GM23248 (cell line): Measurements from ENCODE around the gene ENTREP3. TPM values are rescaled to one million over a fixed set of nuclear protein-coding genes. Genes with fewer than 3 reads are reported as not detected.
A peak's percentile ranks its signal among the peaks of the same experiment; 100 is the strongest.

Experiments
- DNase-seq: peaks from one replicate; pipeline ENCODE4 v3.0.0-alpha.2; 2015
- H2AFZ ChIP-seq: fragments of 200-600 bp; sonication (generic); 2 replicates; pipeline ENCODE4 v1.6.1; 2016; ENCODE audit warnings: antibody characterized with exemption
- H3F3A ChIP-seq: fragments of 200-600 bp; sonication (generic); 2 replicates; pipeline ENCODE4 v1.6.1; 2016; ENCODE audit warnings: mild to moderate bottlenecking, antibody characterized with exemption, mixed run types; ENCODE audit not compliant: insufficient read depth
- H3K27ac ChIP-seq: fragments of 200-600 bp; sonication (generic); 2 replicates; pipeline ENCODE4 v1.5.1; 2016; ENCODE audit warnings: mild to moderate bottlenecking
- H3K27me3 ChIP-seq: fragments of 200-600 bp; sonication (generic); replicated peaks from 2 replicates; pipeline ENCODE4 v1.6.1; 2016; ENCODE audit warnings: mild to moderate bottlenecking; ENCODE audit not compliant: insufficient read depth
- H3K36me3 ChIP-seq: fragments of 200-600 bp; sonication (generic); 2 replicates; pipeline ENCODE4 v1.6.1; 2016; ENCODE audit warnings: low read depth, mild to moderate bottlenecking
- H3K4me1 ChIP-seq: fragments of 200-600 bp; sonication (generic); 2 replicates; pipeline ENCODE4 v1.6.1; 2016; ENCODE audit warnings: mild to moderate bottlenecking; ENCODE audit not compliant: insufficient read depth
- H3K4me2 ChIP-seq: fragments of 200-600 bp; sonication (generic); one replicate; pipeline ENCODE4 v1.6.1; 2016; ENCODE audit warnings: mild to moderate bottlenecking; ENCODE audit not compliant: unreplicated experiment
- H3K4me3 ChIP-seq: fragments of 200-600 bp; sonication (generic); 2 replicates; pipeline ENCODE4 v1.5.1; 2016; ENCODE audit warnings: mild to moderate bottlenecking
- H3K79me2 ChIP-seq: fragments of 200-600 bp; sonication (generic); 2 replicates; pipeline ENCODE4 v1.6.1; 2016; ENCODE audit warnings: mild to moderate bottlenecking; ENCODE audit not compliant: insufficient read depth
- H3K9ac ChIP-seq: fragments of 200-600 bp; sonication (generic); 2 replicates; pipeline ENCODE4 v1.6.1; 2016; ENCODE audit warnings: mild to moderate bottlenecking
- H3K9me2 ChIP-seq: fragments of 200-600 bp; sonication (generic); 2 replicates; pipeline ENCODE4 v1.6.1; 2016; ENCODE audit warnings: mixed run types, mild to moderate bottlenecking, moderate library complexity; ENCODE audit not compliant: insufficient read depth
- H3K9me3 ChIP-seq: fragments of 200-600 bp; sonication (generic); one replicate; pipeline ENCODE4 v1.6.1; 2017; ENCODE audit warnings: low read depth
- H4K20me1 ChIP-seq: fragments of 200-600 bp; sonication (generic); 2 replicates; pipeline ENCODE4 v1.6.0; 2016; ENCODE audit not compliant: insufficient read depth
- EZH2 ChIP-seq: fragments of 200-600 bp; sonication (generic); IDR thresholded peaks from 2 replicates; pipeline ENCODE4 v1.6.1; 2018; ENCODE audit warnings: antibody characterized with exemption, mild to moderate bottlenecking; ENCODE audit not compliant: insufficient read depth, poor library complexity, severe bottlenecking
- EZH2phosphoT487 ChIP-seq: fragments of 200-600 bp; sonication (generic); IDR thresholded peaks from 2 replicates; pipeline ENCODE4 v1.6.1; 2018; ENCODE audit warnings: antibody characterized with exemption, moderate library complexity, mild to moderate bottlenecking, low read depth; ENCODE audit not compliant: insufficient read depth
- WGBS, 2 experiments: methylation state at CpG; one replicate each; pipeline ENCODE4 v1.1.6; 2015 to 2017; ENCODE audit warnings: low lambda C conversion rate in 2 of 2, low coverage in 1 of 2; ENCODE audit errors: missing lambda C conversion rate in 2 of 2; 5-methylcytosine and 5-hydroxymethylcytosine counted together
- in situ Hi-C: fragments of 300-500 bp; cut with MboI; formaldehyde crosslinking; loops from 2 replicates; pipeline ENCODE4 v1.15.0; 2020
- polyA plus RNA-seq: library from polyadenylated mRNA; unstranded; fragments of >200 nt; fragmentation: Nextera tagmentation; extraction: Ambion mirVana; gene quantifications from 2 replicates; pipeline ENCODE4 v1.2.1, GENCODE V29; 2016
- total RNA-seq: library from RNA; depleted of rRNA; stranded (reverse); fragments of >200 nt; shearing (Covaris generic); gene quantifications from 2 replicates; pipeline ENCODE4 v1.2.3, GENCODE V29; 2014

Gene ENTREP3
- total and polyA plus RNA-seq, 2 experiments from 2014 or later = 8.0 TPM

DNA sequence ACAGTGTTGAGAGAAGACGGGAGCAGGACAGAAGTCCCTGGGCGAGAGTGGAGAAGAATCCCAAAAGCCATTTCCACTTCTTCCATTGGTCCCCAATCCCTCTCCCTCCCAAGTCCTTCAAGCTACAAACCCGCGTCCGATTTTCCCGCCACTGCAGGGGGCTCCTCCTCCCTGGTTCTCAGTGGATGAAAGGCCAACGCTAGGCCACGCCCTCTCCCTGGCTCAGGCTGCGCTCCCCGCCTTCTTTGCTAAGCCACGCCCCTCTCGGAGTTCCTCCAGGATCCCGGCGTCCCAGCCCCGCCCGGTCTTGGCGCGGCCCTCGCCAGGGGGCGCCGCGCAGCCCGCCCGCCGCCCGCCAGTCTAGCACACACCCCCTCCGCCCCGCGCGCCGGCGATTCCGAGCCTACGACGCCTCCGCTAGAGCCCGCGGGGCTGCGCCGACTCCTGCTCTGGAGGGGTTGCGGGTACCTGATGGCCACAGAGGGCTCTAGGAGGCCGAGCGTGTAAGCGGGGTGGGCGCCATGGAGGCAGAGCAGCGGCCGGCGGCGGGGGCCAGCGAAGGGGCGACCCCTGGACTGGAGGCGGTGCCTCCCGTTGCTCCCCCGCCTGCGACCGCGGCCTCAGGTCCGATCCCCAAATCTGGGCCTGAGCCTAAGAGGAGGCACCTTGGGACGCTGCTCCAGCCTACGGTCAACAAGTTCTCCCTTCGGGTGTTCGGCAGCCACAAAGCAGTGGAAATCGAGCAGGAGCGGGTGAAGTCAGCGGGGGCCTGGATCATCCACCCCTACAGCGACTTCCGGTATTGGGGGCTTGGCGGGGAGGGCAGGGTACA is 22.0 kb upstream of the ENTREP3 start, which contains the start of gene HCN3:
Gene HCN3 (plus strand): TSS at position 394 of the 832 bp plus-strand sequence. CDS start 128 bp downstream, at position 522.
- no peaks in the 10 kb centered on the region for H3K36me3 ChIP-seq
- in situ Hi-C loops = no loop called here
- H3K79me2 ChIP-seq = peaks cover 5% of the 10 kb centered on the region
- no peak within 1 kb of the TSS for H3K27ac ChIP-seq
- TF ChIP-seq EZH2 (no peak), EZH2phosphoT487 (no peak)
- DNase-seq = peak; percentile 98
- H3K4me3 ChIP-seq = peak within 1 kb of the TSS; percentile 75
- peaks cover 13% of the 10 kb centered on the region for H3F3A ChIP-seq
- H3K9me3 ChIP-seq = no peaks in the 10 kb centered on the region
- peak within 1 kb of the TSS; percentile 77 for H2AFZ ChIP-seq
- peaks cover 4% of the 10 kb centered on the region for H3K4me1 ChIP-seq
- no peaks in the 10 kb centered on the region for H3K9me2 ChIP-seq
- peak within 1 kb of the TSS; percentile 56 for H3K9ac ChIP-seq
- H3K4me2 ChIP-seq = peak within 1 kb of the TSS; percentile 69
- H4K20me1 ChIP-seq = no peaks in the 10 kb centered on the region
- no peaks in the 10 kb centered on the region for H3K27me3 ChIP-seq
- 2 to 3% methylated on average over 39 to 63 of the region's 68 CpGs for WGBS, 2 experiments

DNA sequence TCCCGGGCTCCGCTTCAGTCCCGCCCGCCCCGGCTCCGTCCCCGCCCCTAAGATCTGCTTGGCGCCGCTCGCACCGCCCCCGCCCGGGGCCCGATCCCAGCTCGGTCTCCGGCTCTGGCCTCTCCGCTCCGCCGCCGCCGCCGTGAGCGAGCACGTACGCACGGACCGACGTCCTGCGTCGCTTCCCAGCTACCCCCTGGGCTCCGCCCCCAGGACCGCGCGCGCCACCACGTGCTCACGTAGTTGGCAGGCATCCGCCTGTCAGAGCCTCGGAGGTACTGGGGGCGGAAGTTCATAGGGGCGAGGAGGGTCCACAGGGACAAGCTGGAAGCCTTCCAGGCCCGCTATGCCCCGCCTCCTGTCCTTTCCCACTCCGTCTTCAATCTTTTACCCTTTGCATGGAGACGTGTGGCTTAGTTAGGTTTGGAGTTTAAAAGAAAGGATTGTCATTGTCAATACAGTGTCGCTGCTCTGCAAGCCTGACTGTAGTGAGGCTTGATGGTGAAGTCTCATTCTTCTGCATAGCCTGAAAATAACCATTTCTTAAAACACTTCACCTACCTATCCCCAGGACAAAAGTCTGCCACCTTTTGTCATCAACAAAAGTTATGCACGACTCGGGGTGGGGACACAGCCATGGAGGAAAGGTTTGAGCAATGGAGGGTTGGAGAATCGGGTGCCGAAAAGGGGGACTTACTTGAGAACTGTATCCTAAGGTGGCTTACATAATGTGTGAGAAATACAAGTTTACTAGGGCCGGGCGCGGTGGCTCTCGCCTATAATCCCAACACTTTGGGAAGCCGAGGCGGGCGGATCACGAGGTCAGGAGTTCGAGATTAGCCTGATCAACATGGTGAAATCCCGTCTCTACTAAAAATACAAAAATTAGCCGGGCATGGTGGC is 18.3 kb upstream of the ENTREP3 start, which contains the start of gene CLK2:
Gene CLK2 (minus strand): TSS at position 162 of the 903 bp plus-strand sequence. CDS start 2,527 bp downstream, outside the sequence.
- H3K9ac ChIP-seq = peak within 1 kb of the TSS; percentile 91
- H4K20me1 ChIP-seq = peaks cover 5% of the 10 kb centered on the region
- H3K27me3 ChIP-seq = no peaks in the 10 kb centered on the region
- no peak for TF ChIP-seq EZH2
- no peak for TF ChIP-seq EZH2phosphoT487
- H3K36me3 ChIP-seq = peaks cover 14% of the 10 kb centered on the region
- peaks cover 42% of the 10 kb centered on the region for H3K79me2 ChIP-seq
- in situ Hi-C loops = no loop called here
- peak; percentile 98 for DNase-seq
- 14 to 33% methylated on average over 26 to 61 of the region's 61 CpGs for WGBS, 2 experiments
- peak within 1 kb of the TSS; percentile 85 for H3K27ac ChIP-seq
- H3K4me2 ChIP-seq = peak within 1 kb of the TSS; percentile 94
- H3K9me2 ChIP-seq = no peaks in the 10 kb centered on the region
- peak within 1 kb of the TSS; percentile 98 for H2AFZ ChIP-seq
- no peaks in the 10 kb centered on the region for H3K9me3 ChIP-seq
- peak within 1 kb of the TSS; percentile 88 for H3K4me3 ChIP-seq
- H3K4me1 ChIP-seq = peaks cover 12% of the 10 kb centered on the region
- peaks cover 21% of the 10 kb centered on the region for H3F3A ChIP-seq

DNA sequence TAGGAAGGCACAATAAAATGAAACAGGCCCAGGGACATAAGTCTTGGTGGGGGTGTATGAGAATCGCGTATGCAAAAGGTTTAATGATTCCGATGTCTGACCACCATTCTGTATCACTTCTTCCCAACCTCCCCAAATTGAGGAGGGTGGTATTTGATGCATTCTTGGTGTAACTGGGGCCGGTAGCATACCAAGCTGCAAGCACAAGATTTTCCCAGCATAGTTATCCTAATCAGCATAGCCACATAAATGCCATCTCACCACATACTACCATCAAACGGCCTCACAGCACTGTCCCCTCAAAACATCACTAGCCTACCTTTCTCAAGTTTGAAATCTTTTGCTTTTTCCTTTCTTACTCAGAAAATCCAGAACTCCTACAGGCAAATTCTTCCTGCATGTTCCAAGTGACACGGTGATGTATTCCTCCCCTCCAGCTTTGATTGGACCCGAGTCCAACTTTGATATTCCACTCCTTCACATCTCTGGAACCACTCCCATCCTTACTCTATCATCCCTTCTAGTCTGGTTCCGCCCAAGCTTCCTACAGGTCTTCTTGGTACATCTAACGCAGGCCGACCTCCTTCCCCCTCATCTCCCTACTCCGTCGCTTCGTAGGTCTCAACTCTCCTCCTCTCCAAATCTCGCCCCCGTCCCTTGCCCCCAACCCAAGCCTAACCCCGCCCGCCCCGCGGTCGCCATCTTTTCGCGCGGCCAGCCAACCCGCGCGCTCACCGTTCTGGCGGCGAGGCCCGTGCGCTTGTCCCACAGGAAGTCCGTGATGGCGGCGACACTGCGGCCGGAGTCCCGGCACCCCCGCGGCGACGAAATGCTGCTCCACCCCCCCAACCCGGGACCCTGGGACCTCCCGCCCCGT is 17.4 kb upstream of the ENTREP3 start:
- Histone ChIP-seq H3K4me1 (peaks cover 12% of the 10 kb centered on the region), H3F3A (peaks cover 25% of the 10 kb centered on the region), H3K27me3 (no peaks in the 10 kb centered on the region), H3K9me3 (no peaks in the 10 kb centered on the region), H3K79me2 (peaks cover 51% of the 10 kb centered on the region), H3K4me2 (peak overlapping the region; percentile 94), H4K20me1 (peaks cover 5% of the 10 kb centered on the region), H3K36me3 (peaks cover 23% of the 10 kb centered on the region), H3K4me3 (peak overlapping the region; percentile 88), H3K9ac (peak overlapping the region; percentile 91), H3K27ac (peak overlapping the region; percentile 85), H2AFZ (peak overlapping the region; percentile 98), H3K9me2 (no peaks in the 10 kb centered on the region)
- in situ Hi-C loops = no loop called here
- DNase-seq = peak; percentile 86
- TF ChIP-seq EZH2phosphoT487 (no peak), EZH2 (no peak)
- 1 to 4% methylated on average over 25 to 44 of the region's 44 CpGs for WGBS, 2 experiments
